OCI-LY1 (cell line): Measurements from ENCODE around the gene FAM228B.

Experiments used
- CTCF ChIP-seq: fragments of 200-600 bp; sonication (generic), shearing (Covaris generic); IDR thresholded peaks from 2 replicates; pipeline ENCODE4 v1.5.1; 2017; ENCODE audit warnings: mild to moderate bottlenecking, antibody characterized with exemption, low read length, moderate library complexity, mixed read lengths
- EZH2 ChIP-seq: fragments of 200-600 bp; sonication (generic), shearing (Covaris generic); IDR thresholded peaks from 2 replicates; pipeline ENCODE4 v1.8.0; 2017; ENCODE audit warnings: borderline replicate concordance, mixed run types, mild to moderate bottlenecking, antibody characterized with exemption, low read length, moderate library complexity, mixed read lengths

GRCh38 chr2:24210106-24210455, 86.8 kb downstream of the FAM228B start:
- TF ChIP-seq CTCF (no peak), EZH2 (no peak)
